Type B pancreatic cell (in vitro differentiated cells): ENCODE data around the gene SEC16A. TPM values are rescaled to one million over a fixed set of nuclear protein-coding genes. Genes with fewer than 3 reads are reported as not detected.
A peak's percentile ranks its signal among the peaks of the same experiment; 100 is the strongest.

Experiments used
- DNase-seq: peaks from one replicate; pipeline ENCODE4 v3.0.0; 2021; ENCODE audit warnings: mixed read lengths; ENCODE audit not compliant: unreplicated experiment; ENCODE audit errors: extremely low spot score
- H3K27ac Mint-ChIP-seq: 2 replicates; pipeline ENCODE4 v1.8.0; 2021; ENCODE audit warnings: mild to moderate bottlenecking, mixed read lengths
- H3K27me3 Mint-ChIP-seq: 2 replicates; pipeline ENCODE4 v1.8.0; 2021; ENCODE audit warnings: mixed read lengths
- H3K36me3 Mint-ChIP-seq: 2 replicates; pipeline ENCODE4 v1.8.0; 2021; ENCODE audit warnings: mixed read lengths
- H3K4me1 Mint-ChIP-seq: one replicate; pipeline ENCODE4 v1.8.0; 2021; ENCODE audit warnings: mixed read lengths; ENCODE audit not compliant: unreplicated experiment
- H3K4me3 Mint-ChIP-seq: 2 replicates; pipeline ENCODE4 v1.8.0; 2021; ENCODE audit warnings: mild to moderate bottlenecking, mixed read lengths
- H3K9me3 Mint-ChIP-seq: 2 replicates; pipeline ENCODE4 v1.8.0; 2021; ENCODE audit warnings: mixed read lengths
- CTCF ChIP-seq: fragments of 200-600 bp; sonication (generic); conservative IDR thresholded peaks from 2 replicates; pipeline ENCODE4 v1.5.0; 2021; ENCODE audit warnings: antibody characterized with exemption, mild to moderate bottlenecking
- total RNA-seq: library from RNA; stranded (reverse); gene quantifications from 2 replicates; pipeline ENCODE4 v1.2.1, GENCODE V29; 2021; ENCODE audit warnings: low replicate concordance

The SEC16A gene
- total RNA-seq, 1 donor from 2014 or later = 74.6 TPM

- Mint-ChIP-seq H3K9me3 (no peaks in the 10 kb centered on the region), H3K36me3 (no peaks in the 10 kb centered on the region), H3K4me3 (no peak overlapping the region), H3K27ac (no peak overlapping the region), H3K27me3 (no peaks in the 10 kb centered on the region), H3K4me1 (peaks cover under 1% of the 10 kb centered on the region)
- no peak for TF ChIP-seq CTCF
- DNase-seq = no peak
These were observed 4.2 kb upstream of the SEC16A start for GRCh38 chr9:136486823-136487620.

- no peak for TF ChIP-seq CTCF
- Mint-ChIP-seq H3K4me3 (no peak overlapping the region), H3K9me3 (no peaks in the 10 kb centered on the region), H3K27ac (no peak overlapping the region), H3K27me3 (no peaks in the 10 kb centered on the region), H3K36me3 (no peaks in the 10 kb centered on the region), H3K4me1 (peaks cover 8% of the 10 kb centered on the region)
- no peak for DNase-seq
These were observed 3.3 kb upstream of the SEC16A start for GRCh38 chr9:136486131-136486530.

- Mint-ChIP-seq H3K4me1 (peaks cover 9% of the 10 kb centered on the region), H3K27ac (peak overlapping the region; percentile 89), H3K9me3 (no peaks in the 10 kb centered on the region), H3K27me3 (no peaks in the 10 kb centered on the region), H3K4me3 (peak overlapping the region; percentile 81), H3K36me3 (no peaks in the 10 kb centered on the region)
- peak; percentile 94 for TF ChIP-seq CTCF
- peak; percentile 91 for DNase-seq
These were observed 2.5 kb upstream of the SEC16A start for GRCh38 chr9:136485049-136486045.

GRCh38 chr9:136484153-136485048, 1.6 kb upstream of the SEC16A start:
- Mint-ChIP-seq H3K36me3 (no peaks in the 10 kb centered on the region), H3K9me3 (no peaks in the 10 kb centered on the region), H3K27me3 (no peaks in the 10 kb centered on the region), H3K27ac (peak overlapping the region; percentile 89), H3K4me1 (peaks cover 14% of the 10 kb centered on the region), H3K4me3 (peak overlapping the region; percentile 81)
- DNase-seq = no peak
- no peak for TF ChIP-seq CTCF

GRCh38 chr9:136483589-136484152, 831 bp upstream of the SEC16A start:
- H3K9me3 Mint-ChIP-seq = no peaks in the 10 kb centered on the region
- H3K4me3 Mint-ChIP-seq = peak overlapping the region; percentile 96
- peak; percentile 99 for DNase-seq
- H3K27me3 Mint-ChIP-seq = no peaks in the 10 kb centered on the region
- H3K27ac Mint-ChIP-seq = peak overlapping the region; percentile 95
- TF ChIP-seq CTCF = no peak
- no peaks in the 10 kb centered on the region for H3K36me3 Mint-ChIP-seq
- peaks cover 19% of the 10 kb centered on the region for H3K4me1 Mint-ChIP-seq
